ENCODE measurements around the gene BDKRB2. TPM values are rescaled to one million over a fixed set of nuclear protein-coding genes. Genes with fewer than 3 reads are reported as not detected.

The BDKRB2 gene
- total and polyA plus RNA-seq, 2 of the 13 experiments (the other 11 are each of a cell fraction or from before 2014, with no cell fraction given): 0.03 TPM; not detected in 1

- FAIRE-seq (no peak), ATAC-seq (no peak), DNase-seq (ENCODE audit: low spot score) (no peak)
- intact Hi-C loops (cut with micrococcal nuclease; ENCODE audit: unreplicated experiment) (no loop called here), in situ Hi-C loops (cut with HindIII; ENCODE audit: extremely low pct_ligation_motif_present, low pct_unique_long_range_greater_than_20kb) (no loop called here)
- POLR2A ChIA-PET: no interaction called here
- no peaks in the 10 kb centered on the region for H3K9me3 ChIP-seq (ENCODE audit: low read length)
- no peak overlapping the region for H3K4me3 ChIP-seq (replicated peaks in 1 of 3; ENCODE audit: insufficient read depth in 1 of 3, low read depth in 2 of 3, low read length in 3 of 3)
- TF ChIP-seq ZNF614 (CRISPR knock-in tag; IDR thresholded peaks at IDR 0.05; ENCODE audit: borderline replicate concordance): no peak
- no peak for TF ChIP-seq ZBTB44 (CRISPR knock-in tag; IDR thresholded peaks at IDR 0.05)
- TF ChIP-seq ZUFSP (CRISPR knock-in tag; IDR thresholded peaks at IDR 0.05; ENCODE audit: borderline replicate concordance): no peak
- TF ChIP-seq ZNF576 (CRISPR knock-in tag; IDR thresholded peaks at IDR 0.05): no peak
- TF ChIP-seq SIX4 (CRISPR knock-in tag; IDR thresholded peaks at IDR 0.05): no peak
- TF ChIP-seq ASH2L (IDR thresholded peaks at IDR 0.05; ENCODE audit: insufficient read length, low read depth, low read length): no peak
- no peak for TF ChIP-seq TARDBP (CRISPR knock-in tag; IDR thresholded peaks at IDR 0.05)
- no peak for TF ChIP-seq RFX3 (CRISPR knock-in tag; IDR thresholded peaks at IDR 0.05)
- no peak for TF ChIP-seq KMT2B (CRISPR knock-in tag; IDR thresholded peaks at IDR 0.05)
- TF ChIP-seq ZSCAN12 (CRISPR knock-in tag; IDR thresholded peaks at IDR 0.05): no peak
- no peak for TF ChIP-seq ZNF678 (CRISPR knock-in tag; IDR thresholded peaks at IDR 0.05)
- TF ChIP-seq, protein P1, sequence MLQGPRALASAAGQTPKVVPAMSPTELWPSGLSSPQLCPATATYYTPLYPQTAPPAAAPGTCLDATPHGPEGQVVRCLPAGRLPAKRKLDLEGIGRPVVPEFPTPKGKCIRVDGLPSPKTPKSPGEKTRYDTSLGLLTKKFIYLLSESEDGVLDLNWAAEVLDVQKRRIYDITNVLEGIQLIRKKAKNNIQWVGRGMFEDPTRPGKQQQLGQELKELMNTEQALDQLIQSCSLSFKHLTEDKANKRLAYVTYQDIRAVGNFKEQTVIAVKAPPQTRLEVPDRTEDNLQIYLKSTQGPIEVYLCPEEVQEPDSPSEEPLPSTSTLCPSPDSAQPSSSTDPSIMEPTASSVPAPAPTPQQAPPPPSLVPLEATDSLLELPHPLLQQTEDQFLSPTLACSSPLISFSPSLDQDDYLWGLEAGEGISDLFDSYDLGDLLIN (CRISPR knock-in tag; IDR thresholded peaks at IDR 0.05; ENCODE audit: borderline replicate concordance): no peak
- no peak for TF ChIP-seq MED8 (CRISPR knock-in tag; IDR thresholded peaks at IDR 0.05; ENCODE audit: insufficient replicate concordance)
- H3K4me1 ChIP-seq (ENCODE audit: insufficient read depth, low read length): no peaks in the 10 kb centered on the region
- BruUV-seq (replicated peaks): no TSS peak
- no peak overlapping the region for H2AFZ ChIP-seq (ENCODE audit: low read length)
- H4K20me1 ChIP-seq (ENCODE audit: insufficient read depth, low read length): no peaks in the 10 kb centered on the region
- H3K27ac ChIP-seq (ENCODE audit: extremely low read length, insufficient read depth, low read length): no peak overlapping the region
- H3K9ac ChIP-seq (ENCODE audit: insufficient read depth, low read depth, low read length): no peak overlapping the region
- CTCF ChIA-PET (ENCODE audit: low intra/inter-chr PET ratio, low total read pairs): no interaction called here
- H3K27me3 ChIP-seq (ENCODE audit: control insufficient read depth in 1 of 2, insufficient read depth in 2 of 2, low read length in 2 of 2): 0 out of 5 replicates have a peak, but pooled peaks cover 0 to under 1% of the 10 kb centered on the region in 2 experiments
- H3K79me2 ChIP-seq (ENCODE audit: insufficient read depth, low read length): no peaks in the 10 kb centered on the region
- no peaks in the 10 kb centered on the region for H3K36me3 ChIP-seq (replicated peaks in 1 of 2; ENCODE audit: control insufficient read depth in 1 of 2, insufficient read depth in 2 of 2, low read length in 2 of 2)
- 0% methylated on average over 1 of the region's 2 CpGs for WGBS (ENCODE audit: low lambda C conversion rate)
- no peak overlapping the region for H3K4me2 ChIP-seq (ENCODE audit: low read depth, low read length)
These were observed 33.0 kb downstream of the BDKRB2 start for GRCh38 chr14:96237641-96238040.
